HG03460 (cell line): ENCODE measurements around the gene SLC38A1.
"Not testable (repeated sequence)": the region's sequence is repeated elsewhere in the genome, so short reads cannot be mapped to it uniquely, and the experiment has no call there.

Experiments
- ATAC-seq: cut with Tn5 transposase; IDR thresholded peaks from one replicate; pipeline ENCODE4 v1.9.1; 2021; ENCODE audit not compliant: unreplicated experiment

The SLC38A1 gene

DNA sequence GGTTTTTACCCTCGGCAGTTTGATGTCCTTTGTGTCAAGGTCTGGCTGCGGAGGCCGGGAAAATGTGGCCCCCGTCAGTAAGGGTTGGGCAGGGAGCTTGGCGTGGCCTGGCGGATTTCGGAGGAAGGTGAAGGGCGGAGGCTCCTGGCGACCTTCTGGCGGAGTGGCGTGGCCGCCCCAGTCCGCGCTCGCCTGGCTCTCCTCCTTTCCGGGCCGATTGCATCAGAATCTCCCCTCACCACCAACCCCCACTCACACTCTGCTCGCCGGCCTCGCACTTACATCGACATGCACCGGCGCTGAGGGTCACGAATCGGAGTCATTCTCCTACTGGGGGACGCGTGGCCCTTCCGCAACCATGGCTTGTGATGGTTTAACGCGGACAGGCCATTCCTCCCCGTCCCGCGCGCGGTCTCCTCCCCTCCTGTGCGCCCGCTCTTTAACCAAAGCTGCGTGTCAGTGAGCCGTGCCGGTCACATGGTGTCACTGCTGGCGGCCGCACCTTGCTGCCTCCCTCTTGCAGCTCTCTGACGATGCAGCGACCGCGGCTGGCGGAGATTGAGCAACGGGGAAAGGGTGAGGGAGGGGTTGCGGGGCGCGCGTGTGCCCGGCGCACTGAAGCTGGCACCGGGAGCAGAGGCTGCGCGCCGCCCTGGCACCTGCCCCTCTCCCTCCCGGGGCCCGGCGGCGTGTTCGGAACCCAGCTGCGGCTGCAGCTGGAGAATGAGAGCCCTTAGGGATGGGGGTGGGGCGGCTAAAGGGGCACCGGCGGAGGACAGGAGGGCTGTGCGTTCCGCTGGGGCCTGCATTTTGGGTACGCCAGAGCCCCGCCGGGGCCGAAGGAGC, at the start of gene SLC38A1:
TSS of gene SLC38A1 (minus strand) at position 461 of the 846 bp plus-strand sequence. CDS start 29,243 bp downstream, outside the sequence.
- ATAC-seq = peak; percentile 68

DNA sequence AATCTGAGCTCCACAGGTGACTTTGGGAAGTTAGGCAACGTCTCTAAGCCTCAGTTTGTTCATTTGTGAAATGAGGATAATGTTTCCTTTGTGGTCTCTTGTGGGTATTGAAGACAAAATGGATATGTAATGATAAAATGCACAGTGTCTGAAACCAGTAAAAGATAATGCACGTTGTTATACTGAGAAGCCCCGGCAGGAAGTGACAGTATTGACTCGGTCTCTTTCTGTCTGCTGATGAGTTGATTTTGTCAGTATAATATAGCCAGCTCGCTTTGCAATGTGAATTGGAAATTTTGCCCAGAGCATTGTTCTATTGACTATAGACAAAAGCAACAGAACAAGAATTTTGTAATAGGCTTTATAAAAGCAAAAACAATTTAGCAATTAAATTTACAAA, 49.2 kb upstream of the SLC38A1 start:
- no peak for ATAC-seq

DNA sequence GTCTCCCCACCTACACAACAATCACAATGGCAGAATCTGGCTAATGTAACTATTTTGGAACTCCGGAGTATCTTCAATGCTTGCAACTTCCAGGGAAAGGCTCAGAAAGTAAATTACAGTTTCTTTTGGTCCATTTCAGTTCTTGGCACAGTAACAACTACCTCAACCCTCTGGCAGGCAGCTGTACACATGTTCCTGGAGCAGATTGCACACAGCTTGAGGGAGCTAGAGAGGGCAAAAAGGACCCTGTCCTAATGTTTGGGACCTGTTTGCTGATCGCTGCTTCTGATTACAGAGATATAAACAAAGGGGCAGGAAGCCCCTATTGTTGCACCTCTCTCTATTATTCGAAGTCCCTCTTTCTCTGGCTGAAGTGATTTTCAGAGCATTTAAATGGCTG, 35.2 kb upstream of the SLC38A1 start:
- ATAC-seq = no peak

DNA sequence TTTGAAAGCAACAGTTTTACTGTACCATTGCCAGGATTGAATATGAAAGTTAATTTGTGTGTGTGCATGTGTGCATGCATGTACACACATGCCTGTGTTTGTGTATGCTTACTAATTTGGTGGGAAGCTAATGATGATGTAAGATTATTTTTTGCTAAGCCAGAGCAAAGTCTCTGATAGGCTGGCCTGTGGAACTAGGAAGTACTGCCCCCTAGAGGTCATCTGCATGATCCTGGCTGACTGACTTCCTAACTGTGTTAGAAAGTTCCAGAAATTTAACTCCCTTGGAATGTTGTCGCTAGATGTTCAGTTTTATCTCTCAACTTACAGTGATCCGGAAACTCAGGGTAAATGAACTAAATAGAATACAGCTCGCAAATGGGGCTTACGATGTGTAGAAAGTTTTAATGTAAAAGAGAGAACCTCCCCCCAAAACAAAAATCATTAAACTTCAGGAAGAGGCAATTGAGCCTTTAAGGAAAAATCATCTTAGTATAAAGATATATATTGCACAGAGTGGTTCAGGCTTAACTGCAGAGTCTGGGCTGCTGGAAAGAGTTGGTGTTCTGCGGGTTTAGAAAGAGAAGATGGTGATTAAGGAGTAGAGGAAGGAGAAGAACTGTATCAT, 34.3 kb upstream of the SLC38A1 start:
- no peak for ATAC-seq

DNA sequence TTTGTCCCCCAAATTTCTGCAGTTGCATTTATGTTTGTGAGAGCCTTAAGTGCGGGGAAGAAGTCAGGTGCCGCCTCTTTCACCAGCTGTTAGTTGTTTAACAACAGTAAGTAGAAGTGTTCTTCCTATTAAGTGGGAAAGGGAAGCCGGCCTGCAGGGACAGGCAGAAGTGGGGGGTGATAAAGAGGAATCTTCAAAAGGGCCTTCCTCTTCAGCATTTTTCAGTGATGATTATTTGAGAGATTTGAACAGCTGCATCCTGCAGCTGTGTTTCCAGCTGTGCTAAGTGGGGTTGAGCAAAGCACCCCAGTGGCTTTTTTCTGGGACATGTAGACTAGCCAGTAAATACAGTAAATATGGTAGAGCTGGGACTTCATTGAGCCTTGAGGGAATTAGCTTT, 32.1 kb upstream of the SLC38A1 start:
- no peak for ATAC-seq

DNA sequence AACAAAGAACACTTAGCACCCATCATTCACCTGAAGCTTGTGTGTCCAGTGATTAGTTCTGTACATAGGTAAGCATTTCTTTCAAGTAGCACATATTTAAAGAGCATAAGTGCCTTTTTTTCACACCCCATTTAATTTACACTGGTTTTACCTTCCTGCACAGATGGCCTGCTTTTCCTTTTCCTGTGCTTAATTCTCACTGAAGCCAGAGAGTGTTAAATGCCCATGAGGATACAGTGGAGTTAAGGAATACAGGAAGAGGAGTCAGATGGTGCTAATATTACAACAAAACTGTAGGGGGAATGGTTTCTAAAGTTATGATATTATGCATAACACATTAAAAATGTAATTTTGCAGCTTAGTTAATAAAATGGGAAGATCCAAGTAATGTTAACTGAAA, 31.0 kb upstream of the SLC38A1 start:
- ATAC-seq = no peak

DNA sequence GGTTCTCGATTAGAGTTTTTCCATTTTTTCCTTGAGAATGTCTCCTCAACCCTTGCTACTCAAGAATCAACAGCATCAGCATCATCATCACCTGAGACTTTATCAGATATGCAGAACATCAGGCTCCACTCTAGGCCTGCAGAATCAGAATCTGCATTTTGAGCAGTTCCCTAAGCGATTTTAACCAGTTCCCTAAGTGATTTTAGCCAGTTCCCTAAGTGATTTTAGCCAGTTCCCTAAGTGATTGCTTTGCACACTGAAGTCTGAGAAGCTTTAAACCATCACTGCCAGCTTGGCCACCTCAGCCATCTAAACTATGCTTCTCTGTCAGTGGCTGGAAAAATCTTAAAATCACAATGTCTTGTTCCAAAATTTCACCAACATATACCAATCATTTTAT, 29.4 kb upstream of the SLC38A1 start:
- no peak for ATAC-seq

DNA sequence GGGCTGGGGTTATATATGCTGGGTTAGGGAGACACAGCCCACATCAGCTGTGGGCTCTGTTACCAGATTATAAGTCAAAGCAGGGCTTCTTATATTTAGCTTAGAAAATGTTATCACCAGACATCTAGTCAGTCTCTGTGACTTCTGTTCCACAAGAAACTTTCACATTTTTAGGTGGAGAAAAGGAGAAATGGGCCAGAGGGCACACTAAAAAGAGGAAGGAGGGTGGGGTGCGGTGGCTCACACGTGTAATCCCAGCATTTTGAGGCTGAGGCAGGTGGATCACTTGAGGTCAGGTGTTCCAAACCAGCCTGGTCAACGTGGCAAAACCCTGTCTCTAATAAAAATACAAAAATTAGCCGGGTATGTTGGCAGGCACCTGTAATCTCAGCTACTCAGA, 28.0 kb upstream of the SLC38A1 start:
- ATAC-seq = no peak

DNA sequence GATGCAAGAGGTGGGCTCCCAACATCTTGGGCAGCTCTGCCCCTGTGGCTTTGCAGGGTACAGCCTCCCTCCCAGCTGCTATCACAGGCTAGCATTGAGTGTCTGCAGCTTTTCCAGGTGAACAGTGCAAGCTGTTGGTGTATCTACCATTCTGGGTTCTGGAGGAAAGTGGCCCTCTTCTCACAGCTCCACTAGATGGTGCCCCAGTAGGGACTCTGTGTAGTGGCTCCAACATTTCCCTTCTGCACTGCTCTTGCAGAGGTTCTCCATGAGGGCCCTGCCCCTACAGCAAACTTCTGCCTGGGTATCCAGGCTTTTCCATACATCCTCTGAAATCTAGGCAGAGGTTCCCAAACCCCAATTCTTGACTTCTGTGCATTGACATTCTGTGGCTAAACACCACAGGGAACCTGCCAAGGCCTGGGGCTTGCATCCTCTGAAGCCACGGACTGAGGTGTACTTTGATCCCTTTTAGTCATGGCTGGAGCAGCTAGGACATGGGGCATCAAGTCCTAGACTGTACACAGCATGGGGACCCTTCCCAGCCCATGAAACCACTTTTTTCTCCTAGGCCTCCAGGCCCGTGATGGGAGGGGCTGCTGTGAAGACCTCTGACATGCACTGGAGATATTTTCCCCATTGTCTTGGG, 24.0 kb upstream of the SLC38A1 start:
- ATAC-seq = no peak

DNA sequence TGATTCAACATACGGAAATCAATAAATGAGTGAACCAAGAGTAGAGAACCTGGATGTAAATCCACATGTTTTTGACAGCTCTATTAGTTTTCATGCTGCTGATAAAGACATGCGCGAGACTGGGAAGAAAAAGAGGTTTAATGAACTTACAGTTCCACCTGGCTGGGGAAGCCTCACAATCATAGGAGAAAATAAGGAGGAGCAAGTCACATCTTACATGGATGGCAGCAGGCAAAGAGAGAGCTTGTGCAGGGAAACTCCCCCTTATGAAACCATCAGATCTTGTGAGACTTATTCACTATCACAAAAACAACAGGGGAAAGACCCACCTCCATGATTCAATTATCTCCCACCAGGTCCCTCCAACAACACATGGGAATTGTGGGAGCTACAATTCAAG, 23.1 kb upstream of the SLC38A1 start:
- not testable (repeated sequence) for ATAC-seq

DNA sequence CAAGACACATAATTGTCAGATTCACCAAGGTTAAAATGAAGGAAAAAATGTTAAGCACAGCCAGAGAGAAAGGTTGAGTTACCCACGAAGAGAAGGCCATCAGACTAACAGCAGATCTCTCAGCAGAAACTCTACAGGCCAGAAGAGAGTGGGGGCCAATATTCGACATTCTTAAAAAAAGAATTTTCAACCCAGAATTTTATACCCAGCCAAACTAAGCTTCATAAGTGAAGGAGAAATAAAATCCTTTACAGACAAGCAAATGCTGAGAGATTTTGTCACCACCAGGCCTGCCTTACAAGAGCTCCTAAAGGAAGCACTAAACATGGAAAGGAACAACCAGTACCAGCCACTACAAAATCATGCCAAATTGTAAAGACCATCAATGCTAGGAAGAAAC, 16.3 kb upstream of the SLC38A1 start:
- ATAC-seq = not testable (repeated sequence)

DNA sequence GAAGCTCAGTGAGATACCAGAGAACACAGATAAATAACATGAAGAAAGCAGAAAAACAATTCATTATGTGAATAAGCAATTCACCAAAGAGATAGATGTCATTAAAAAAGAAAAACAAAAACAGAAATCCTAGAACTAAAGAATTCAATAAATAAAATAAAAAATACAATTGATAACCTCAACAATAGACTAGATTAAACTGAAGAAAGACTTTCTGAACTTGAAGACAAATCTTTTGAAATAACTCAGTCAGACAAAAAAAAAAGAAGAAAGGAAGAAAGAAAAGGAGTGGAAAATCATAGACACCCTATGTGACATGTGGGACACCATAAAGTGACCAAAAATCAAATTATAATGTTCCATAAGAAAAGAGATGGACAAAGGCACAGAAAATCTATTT, 14.0 kb upstream of the SLC38A1 start:
- no peak for ATAC-seq

DNA sequence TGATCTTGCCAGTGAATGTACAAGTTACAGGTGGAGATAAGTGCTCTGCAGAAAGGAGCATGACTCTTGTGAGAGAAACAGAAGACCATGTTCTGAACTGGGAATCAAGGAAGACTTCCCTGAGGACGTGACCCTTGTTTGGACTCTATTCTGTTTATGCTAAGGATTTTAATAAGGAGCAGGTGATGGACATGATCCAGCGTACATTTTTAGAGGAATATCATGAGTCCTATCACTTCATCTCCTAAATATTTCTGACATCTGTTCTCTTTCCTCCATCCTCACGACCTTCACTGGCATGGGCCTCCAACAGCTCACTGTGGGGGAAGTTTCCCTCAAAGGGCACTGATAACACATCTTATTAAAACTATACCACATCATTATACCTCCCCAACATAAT, 7.9 kb upstream of the SLC38A1 start:
- ATAC-seq = no peak

DNA sequence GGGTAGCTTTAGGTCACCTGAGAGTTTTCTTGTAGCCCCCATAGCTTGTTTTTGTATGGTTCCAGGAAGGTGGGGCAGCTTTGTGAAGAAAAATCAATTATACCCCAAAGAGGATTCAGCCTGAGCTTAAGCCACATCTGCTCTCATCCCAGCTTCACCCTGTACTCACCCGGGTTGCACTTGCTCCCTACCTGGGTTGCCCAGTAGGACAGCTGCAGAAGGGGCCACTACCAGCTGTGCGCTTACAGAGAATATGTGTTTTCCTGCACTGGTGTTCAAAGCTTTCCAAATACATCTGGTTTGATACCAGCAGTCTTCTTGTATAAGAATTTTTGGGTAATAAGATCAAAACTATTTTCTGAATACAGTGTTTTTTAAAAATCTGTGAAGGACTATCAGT, 3.0 kb upstream of the SLC38A1 start:
- ATAC-seq = no peak

DNA sequence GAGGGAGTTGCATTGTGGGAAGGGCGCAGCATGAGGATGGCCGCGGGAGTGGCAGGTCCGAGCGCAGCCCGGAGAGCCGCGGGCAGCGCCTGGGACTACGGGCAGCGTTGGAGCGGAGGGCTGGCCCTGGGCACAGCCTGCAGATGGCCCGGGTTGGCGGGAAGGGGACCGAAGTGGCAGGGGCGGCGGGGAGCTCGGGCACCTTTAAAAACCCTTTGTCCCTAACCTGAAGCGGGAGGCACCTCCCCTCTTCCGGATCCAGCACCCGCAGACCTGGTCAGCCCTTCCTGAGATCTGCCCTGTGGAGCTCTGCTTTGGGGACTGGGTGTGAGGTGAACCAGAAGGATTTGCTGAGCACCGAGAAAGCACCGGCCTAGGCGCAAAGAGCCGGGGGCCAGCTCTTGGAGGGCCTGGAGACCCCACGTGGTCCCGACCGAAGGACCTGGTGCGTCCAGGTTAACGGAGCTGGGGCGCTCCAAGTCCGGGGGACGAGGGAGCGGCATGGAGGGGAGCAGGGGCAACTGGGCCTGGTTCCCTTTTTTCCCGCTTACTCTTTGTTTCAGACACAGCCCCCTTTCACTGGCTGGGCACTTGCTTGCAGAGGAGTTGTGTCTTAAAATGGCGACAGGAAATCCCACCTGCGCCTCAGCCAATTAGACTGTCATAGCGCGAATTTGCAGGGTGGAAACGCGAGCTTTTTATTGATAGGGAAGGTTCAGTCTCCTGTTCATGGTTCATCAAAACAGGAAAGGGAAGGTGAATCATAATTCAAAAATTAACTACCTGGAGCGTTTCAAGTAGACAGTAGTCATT, 792 bp upstream of the SLC38A1 start:
- ATAC-seq = peak; percentile 26

DNA sequence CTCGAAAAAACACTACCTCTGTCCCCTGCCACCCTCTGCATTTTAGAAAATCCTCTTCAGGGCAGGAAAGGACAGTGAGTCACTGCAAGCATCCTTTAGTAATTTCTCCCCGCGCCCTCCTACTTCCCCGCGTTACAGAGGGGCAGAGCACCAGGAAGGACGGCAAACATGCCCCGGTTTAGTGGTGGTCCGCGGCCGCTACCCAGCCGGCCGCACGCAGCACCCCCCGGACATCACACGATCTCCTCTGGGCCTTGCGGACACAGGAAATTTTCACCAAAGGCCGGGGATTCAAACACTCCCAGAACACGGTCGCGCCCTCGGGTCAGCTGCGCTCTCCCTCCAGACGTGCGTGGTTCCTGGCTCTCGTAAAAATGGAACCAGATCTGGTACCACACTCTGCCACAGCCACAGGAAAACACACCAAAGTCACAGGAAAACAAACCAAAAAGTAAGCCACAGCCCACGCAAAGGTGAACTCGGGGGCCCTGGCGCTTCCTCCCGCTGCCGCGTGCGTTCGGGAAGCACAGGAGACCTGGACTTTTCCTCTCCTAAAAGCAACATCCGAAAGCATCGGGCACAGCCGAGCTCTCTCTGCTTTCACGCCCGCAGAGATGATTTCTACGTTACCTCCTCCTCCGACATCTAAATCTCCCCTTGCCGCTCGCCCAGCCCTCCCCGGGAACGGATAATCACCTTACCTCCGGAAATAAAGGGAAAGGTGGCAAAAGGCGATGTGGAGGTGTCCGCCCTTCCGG, 839 bp downstream of the SLC38A1 start:
- no peak for ATAC-seq

DNA sequence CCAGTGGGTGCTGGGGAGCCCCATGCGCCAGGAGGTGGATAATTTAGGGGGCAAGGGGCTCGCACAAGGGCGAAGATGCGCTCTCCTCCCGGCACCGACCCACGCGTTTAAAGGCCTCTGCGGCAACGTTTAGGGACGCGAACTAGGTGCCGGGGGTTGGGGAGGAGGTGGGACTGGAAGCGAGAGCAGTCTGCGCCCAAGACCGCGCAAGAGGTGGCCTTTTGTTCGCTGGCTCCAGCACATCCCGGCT, 1.3 kb downstream of the SLC38A1 start:
- ATAC-seq = no peak

DNA sequence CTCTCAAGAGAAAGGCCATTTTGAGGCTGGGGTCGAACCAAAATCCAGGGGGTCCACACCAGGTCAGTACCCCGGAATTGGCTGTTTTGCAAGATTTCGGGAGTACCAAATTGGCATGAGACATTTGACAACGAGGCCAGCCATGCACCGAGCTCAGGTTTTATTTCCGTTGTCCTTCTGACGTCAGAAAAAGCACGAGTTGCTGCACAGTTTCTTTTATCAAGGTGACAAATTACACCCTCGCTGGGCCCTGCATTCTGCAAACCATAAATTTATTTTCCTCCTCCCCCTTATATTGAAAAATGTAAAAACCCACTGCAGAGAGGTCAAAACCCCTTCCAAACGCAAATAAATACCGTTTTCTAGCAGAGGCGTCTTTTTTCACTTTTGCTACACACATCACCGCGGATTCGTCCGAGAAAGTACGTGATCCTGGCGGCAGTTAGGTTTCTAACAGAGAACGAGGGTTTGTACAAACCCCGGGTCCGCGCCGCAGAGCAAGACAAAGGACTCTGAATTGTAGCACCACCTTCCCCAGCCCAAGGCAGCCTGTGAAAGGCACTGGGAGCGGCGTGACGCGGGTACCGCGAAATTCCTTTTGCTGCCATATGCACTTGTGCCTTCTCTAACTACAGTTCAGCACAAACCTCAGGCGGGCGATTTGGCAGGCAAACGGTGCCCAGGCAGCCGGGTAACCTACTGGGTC, 1.8 kb downstream of the SLC38A1 start:
- ATAC-seq = no peak

DNA sequence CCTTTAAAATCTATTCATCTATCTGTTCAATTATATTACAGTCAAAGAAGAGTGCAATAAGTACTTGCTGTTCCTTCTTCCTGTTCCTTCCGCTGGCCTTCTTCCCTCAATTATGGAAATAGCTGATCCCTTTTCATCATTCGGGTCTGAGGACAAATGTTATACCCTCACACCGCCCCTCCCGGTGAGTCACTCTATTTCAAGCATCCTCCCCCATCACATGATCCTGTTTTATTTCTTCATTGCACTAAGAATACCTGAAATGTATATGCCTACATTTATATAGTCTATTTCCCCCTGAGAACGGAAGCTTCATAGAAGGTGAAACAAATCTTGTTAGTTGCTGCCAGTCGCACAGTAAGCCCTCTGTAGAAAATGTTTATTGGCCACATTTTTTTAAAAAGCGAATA, 2.5 kb downstream of the SLC38A1 start:
- ATAC-seq = no peak

DNA sequence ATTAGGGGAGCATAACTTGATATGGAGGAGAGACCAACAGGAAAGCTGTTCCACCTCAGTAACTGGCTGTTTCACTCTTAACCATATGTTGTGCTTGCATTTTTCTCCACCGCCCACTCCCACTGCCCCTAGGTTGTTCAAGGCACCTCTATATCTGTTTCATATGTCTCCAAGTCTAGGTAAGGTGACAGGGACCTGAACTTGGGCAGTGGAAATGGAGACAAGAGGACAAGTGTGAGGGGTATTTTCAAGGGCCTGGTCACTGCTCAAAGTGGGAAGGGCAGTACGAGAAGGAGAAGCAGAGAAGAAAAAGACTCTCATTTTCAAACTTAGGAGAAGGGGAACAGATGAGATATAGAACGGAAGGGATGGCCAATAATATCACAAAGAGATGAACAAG, 3.1 kb downstream of the SLC38A1 start:
- ATAC-seq = no peak
